ENCODE data around the gene FOXRED1.

GRCh38 chr11:126231725-126232459 lies 37.1 kb upstream of the FOXRED1 start:
- TF ChIP-seq CTCF (IDR thresholded peaks at IDR 0.05) (no peak), POLR2A (IDR thresholded peaks at IDR 0.05) (no peak)

Measured in lower leg skin (tissue), 3 donors.